ENCODE results near the gene DPEP2.
"Not testable (repeated sequence)": the region's sequence is repeated elsewhere in the genome, so short reads cannot be mapped to it uniquely, and the experiment has no call there.

Gene DPEP2, protein sequence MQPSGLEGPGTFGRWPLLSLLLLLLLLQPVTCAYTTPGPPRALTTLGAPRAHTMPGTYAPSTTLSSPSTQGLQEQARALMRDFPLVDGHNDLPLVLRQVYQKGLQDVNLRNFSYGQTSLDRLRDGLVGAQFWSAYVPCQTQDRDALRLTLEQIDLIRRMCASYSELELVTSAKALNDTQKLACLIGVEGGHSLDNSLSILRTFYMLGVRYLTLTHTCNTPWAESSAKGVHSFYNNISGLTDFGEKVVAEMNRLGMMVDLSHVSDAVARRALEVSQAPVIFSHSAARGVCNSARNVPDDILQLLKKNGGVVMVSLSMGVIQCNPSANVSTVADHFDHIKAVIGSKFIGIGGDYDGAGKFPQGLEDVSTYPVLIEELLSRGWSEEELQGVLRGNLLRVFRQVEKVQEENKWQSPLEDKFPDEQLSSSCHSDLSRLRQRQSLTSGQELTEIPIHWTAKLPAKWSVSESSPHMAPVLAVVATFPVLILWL

DNA sequence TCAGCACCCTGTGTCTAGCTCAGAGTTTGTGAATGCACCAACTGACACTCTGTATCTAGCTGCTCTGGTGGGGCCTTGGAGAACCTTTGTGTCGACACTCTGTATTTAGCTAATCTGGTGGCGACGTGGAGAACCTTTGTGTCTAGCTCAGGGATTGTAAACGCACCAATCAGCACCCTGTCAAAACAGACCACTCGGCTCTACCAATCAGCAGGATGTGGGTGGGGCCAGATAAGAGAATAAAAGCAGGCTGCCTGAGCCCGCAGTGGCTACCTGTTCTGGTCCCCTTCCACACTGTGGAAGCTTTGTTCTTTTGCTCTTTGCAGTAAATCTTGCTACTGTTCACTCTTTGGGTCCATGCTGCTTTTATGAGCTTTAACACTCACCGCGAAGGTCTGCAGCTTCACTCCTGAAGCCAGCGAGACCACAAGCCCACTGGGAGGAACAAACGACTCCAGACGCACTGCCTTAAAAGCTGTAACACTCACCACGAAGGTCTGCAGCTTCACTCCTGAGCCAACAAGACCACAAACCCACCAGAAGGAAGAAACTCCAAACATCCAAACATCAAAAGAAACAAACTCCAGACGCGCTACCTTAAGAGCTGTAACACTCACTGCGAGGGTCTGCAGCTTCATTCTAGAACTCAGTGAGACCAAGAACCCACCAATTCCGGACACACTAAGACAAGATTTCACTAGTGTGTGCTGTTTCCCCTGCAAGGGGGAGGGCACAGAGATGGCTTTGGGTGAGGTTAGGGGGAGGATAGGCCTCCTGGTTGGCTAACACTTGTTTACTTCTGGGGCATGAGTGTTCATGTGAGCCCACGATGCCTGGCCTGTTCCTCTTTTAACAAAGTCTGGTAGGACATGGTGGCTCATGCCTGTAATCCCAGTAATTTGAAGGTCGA lies at the start of gene DPEP2:
DPEP2 (minus strand) TSS at position 706 of the 910 bp plus-strand sequence. CDS start 6,272 bp downstream, outside the sequence.
- DNase-seq = not testable (repeated sequence)

DNA sequence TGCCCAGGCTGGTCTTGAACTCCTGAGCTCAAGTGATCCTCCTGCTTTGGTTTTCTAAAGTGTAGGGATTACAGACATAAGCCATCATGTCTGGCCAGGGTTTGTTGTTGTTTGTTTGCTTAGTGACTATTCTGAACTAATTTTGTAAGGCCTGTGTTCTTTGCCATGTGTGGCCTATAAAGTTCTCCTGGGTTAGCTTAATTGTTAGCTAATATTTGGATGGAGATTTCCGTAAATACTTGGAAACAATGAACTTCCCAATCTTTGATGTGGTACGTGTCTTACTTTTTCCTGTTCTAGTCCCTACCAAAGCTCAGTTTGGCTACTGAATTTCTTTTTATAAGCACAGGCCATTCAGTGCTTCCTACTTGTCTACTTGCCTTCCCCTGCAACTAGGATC lies 48.7 kb upstream of the DPEP2 start:
- no peak for DNase-seq

DNA sequence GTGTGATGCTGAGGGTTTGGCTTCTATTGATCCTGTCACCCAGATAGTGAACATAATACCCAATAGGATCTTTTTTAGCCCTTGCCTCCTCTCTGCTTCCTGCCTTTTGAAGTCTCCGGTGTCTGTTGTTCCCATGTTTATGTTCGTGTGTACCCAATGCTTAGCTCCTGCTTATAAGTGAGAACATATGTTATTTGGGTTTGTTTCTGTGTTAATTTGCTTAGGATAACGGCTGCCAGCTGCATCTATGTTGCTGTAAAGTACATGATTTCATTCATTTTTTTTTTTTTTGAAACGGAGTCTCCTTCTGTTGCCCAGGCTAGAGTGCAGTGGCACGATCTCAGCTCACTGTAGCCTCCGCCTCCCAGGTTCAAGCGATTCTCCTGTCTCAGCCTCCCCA lies 46.8 kb upstream of the DPEP2 start:
- DNase-seq = peak; percentile 77

DNA sequence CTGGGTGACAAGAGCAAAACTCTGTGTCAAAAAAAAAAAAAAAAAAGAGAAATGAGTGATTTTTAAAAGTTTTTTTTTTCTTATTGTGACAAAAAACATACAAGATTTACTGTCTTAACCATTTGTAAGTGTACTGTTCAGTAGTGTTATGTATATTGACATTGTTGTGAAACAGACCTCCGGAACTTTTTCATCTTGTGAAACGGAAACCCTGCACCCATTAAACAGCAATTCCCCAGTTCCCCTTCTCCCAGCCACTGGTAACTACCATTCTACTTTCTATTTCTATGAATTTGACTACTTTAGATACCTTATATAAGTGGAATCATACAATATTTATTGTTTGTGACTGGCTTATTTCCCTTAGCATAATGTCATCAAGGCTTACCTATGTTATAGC lies 42.5 kb upstream of the DPEP2 start:
- no peak for DNase-seq

DNA sequence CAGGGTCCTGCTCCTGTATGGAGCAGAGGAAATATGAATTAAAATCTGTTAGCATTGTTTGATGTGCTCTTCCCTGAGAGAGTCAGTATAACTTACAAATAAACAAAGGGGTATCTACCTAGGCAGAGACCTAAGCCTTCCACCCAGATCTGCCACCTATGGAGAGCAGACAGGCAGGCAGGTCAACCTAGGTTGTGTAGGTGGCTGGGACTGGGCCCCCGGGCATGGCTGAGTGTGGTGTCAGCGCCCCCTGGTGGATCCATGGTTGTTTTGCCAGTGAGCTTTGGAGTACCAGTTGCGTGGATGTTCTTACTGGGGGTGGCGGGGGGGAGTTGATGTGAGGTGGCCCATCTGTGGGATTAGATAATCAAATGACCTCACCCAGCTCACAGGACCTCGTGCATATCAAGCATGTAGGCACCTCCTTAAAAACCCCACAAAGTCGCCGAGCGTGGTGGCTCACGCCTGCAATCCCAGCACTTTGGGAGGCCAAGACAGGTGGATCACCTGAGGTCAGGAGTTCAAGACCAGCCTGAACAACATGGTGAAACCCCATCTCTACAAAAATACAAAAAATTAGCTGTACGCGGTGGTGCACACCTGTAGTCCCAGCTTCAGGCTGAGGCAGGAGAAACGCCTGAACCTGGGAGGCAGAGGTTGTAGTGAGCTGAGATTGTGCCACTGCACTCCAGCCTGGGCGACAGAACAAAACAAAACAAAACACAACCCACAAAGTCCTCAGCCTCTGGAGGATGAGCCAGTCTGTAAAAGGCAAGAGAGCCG lies 41.4 kb upstream of the DPEP2 start:
- DNase-seq = peak; percentile 84

DNA sequence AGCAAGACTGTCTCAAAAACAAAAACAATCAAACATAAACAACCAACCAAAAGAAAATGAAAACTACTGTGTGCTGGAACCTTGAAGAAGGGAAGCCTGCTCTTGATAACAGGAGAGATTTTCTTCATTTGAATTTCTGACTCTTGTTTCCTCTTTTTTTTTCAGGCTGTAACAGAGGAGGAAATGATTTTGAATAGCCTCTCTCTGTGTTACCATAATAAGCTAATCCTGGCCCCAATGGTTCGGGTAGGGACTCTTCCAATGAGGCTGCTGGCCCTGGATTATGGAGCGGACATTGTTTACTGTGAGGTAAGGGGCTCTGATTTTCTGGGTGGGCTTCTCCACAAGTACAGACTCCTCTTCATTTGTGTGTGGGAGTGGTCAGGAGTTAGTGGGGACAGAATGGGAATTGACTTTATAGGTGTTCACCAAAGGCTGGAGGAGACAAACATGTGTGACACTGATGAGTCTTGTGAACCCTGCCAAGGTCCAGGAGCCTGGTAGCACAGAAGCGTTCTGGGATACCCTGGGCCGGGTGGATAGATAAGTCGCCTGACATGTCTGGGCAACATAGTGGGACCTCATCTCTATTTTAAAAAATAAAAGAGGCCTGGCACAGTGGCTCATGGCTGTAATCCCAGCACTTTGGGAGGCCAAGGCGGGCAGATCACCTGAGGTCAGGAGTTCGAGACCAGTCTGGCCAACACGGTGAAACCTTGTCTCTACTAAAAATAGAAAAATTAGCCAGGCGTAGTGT lies 38.7 kb upstream of the DPEP2 start:
- no peak for DNase-seq

DNA sequence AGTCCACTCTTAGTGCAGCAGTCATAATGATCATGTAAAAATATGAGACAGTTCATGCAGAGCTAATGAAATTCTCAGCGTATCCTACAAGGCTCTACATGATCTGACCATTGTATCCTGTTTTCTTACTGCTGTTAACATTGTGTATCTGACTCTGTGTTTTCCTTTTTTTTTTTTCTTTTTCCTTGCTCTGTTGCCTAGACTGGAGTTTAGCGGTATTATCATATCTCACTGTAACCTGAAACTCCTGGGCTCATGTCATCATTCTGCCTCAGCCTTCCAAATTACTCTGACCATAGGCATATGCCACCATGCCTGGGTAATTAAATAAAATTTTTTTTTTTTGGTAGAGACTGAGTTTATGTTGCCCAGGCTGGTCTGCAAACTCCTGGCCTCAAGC lies 35.9 kb upstream of the DPEP2 start:
- no peak for DNase-seq

DNA sequence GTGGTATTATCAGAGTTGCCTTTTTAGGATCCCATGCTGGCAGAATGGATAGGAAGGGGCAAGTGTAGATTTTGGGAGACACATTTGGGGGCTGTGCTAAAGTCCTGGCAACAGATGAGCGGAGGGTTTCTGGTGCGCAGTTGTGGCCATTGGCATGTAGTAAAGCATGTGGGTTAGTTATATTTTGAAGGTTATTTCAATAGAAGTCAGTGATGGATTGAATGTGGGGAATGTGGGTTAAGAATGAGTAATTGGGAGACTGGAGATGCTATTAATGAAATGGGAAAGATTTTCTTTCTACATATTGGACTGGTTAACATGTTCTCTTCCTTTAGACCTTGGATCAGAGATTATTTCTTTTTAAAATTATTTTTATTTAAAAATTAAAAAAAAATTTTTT lies 33.8 kb upstream of the DPEP2 start:
- no peak for DNase-seq

DNA sequence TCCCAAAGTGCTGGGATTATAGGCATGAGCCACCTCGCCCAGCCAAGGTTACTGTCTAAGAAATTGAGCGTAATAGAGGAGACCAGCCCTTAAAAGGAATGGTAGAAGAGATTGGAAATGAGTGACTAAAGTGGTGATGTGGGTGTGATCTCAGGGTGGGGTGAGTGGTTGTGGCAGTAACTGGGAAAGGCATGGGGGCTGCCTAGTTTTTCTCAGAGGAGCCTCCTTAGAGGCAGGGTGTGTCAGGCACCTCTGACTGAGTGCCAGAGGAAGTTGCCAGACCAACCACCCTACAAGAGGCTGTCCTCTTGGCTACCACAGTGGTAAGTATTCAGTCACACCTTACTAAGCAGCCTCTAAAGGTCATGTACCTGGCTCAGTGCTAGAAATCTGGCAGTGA lies 32.7 kb upstream of the DPEP2 start:
- DNase-seq = no peak

DNA sequence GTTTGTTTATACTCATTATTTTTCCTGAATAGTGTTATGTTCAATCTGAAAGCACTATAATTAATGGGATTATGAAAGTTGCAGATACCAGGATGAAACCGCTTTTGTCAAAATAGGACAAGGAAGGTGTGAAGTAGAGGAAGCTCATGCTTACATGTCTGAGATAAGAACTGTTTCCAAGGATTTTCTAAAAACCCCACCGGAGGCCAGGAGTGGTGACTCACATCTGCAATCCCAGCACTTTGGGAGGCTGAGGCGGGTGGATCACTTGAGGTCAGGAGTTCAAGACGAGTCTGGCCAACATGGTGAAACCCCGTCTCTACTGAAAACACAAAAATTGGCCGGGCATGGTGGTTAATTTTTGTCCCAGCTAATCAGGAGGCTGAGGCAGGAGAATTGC lies 30.8 kb upstream of the DPEP2 start:
- DNase-seq = not testable (repeated sequence)

DNA sequence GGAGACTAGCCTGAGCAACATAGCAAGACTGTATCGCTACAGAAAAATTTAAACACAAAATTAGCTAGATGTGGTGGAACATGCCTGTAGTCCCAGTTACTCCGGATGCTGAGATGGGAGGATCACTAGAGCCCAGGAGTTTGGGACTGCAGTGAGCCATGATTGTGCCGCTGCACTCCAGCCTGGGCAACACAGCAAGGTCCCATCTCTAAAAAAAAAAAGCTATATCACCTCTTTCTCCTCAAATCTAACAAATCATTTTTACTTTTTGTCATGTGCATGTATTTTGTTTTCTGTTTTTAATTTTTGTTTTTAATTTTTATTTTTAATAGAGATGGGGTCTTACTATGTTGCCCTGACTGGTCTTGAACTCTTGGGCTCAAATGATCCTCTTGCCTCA lies 29.7 kb upstream of the DPEP2 start:
- no peak for DNase-seq

DNA sequence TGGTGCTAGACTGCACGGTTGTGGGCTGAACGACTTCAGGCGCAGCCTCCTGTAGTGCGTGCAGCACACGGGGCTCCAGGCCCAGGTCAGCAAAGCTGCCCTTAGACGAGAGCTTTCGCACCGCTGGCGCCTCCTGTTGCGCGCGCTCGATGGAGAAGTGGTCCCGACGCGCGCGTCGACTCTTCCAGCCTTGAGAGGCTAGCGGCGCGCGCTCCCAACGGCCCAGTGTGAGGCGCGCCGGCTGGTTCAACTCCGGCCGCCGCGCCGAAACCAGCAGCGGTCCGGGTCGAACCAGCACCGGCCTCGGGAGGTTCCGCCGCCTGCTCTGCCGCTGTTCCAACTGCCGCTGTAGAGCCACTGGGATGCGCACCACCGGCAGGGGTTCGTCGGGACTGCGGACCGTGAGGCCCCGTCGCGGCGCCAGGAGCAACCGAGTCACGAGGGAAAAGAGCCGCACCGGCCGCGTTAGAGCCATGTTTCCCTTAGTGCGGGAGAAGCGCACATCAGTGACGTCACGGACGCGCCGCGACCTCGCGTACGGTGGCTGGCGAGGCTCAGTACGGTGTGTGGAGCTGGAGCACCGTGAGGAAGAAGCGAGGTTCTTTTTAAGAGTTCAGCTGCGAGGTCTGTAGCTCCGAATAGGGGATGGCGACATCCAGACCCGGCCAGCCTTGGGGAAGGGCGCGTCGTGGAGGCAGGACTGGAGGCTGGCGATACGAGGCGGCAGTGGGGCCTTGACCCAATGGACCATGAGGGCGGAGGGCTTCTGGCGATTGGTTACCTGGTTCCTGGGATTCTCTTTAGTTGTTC lies 23.6 kb upstream of the DPEP2 start, which contains the start of the genes DDX28 and DUS2:
DDX28 (minus strand) TSS at position 505 of the 810 bp plus-strand sequence; CDS start at position 475, 30 bp downstream.
DUS2 (plus strand) TSS at position 557 of the 810 bp plus-strand sequence. CDS start 14,740 bp downstream, outside the sequence.
- peak; percentile 89 for DNase-seq

DNA sequence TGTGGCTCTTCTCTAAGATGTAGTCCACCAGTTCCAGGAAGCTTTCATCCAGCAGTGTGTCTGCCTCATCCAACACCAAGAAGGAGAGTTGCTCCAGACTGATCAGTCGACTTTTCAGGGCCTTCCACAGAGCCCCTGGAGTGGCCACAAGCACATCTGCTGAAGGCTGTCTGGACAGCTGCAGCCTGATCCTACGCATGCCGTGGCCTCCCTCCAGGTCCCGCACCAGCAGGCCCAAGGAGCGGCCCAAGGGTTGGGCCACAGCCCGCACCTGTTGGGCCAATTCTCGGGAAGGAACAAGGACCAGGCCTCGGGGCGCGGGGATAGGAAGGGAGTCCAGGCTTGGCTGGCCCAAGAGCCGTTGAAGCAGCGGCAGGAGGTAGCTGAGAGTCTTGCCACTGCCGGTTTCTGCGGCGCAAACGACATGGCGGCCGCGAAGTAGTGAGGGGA lies 23.0 kb upstream of the DPEP2 start:
- DNase-seq = no peak

DNA sequence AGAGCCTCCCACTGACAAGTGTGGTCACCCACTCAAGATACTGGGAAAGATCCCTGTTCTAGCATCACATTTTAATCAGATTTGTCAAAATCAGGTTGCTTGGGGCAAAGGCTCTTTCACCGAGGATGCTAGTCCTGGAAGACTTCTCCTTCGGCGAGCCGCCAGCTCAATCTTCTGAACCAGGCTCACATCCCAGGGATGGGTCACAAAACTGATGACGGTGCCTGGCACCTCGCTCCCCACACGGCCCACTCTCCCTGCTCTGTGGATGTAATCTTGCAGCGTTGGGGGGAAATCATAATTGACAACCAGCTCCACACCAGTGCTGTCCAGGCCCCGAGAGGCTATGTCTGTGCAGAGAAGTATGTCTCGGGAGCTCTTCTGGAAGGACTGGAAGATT lies 22.2 kb upstream of the DPEP2 start:
- no peak for DNase-seq

DNA sequence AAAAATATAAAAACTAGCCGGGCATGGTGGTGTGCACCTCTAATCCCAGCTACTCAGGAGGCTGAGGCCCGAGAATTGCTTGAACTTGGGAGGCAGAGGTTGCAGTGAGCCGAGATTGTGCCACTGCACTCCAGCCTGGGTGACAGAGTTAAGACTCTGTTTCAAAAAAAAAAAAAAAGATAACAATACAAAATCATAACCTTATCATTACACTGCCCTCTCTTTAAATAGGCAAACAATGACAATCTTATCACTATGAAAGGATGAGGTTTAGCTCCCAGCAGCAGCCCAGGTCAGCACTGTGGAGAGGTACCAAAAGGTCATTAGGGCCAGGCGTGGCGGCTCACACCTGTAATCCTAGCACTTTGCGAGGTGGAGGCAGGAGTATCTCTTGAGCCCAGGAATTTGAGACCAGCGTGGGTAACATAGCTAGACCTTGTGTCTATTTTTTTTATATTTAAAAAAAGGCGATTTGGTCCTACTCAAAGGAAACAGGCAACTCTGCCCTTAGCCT lies 19.9 kb upstream of the DPEP2 start:
- no peak for DNase-seq

DNA sequence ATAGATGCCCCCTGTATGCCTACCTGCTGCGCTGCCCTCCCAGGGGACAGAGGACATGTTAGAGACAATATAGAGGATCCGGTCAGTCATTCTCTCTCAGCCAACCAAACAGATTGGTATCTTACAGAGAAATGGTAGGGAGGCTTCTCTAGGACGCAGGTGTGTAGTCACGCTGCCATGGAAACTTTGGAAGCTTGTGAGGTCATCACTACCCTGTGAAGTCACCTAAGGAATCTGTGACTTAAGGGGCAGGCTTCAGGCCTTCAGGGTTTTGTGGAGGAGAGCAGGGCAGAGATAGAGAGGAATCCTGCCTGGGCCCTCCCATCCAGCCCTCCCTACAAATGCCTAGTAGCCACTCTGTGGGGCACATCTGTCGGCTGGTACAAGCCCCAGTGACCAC lies 16.4 kb upstream of the DPEP2 start, which contains the start of gene DPEP2NB:
DPEP2NB (minus strand) TSS at position 231 of the 400 bp plus-strand sequence; CDS start at position 90, 141 bp downstream.
- DNase-seq = no peak

DNA sequence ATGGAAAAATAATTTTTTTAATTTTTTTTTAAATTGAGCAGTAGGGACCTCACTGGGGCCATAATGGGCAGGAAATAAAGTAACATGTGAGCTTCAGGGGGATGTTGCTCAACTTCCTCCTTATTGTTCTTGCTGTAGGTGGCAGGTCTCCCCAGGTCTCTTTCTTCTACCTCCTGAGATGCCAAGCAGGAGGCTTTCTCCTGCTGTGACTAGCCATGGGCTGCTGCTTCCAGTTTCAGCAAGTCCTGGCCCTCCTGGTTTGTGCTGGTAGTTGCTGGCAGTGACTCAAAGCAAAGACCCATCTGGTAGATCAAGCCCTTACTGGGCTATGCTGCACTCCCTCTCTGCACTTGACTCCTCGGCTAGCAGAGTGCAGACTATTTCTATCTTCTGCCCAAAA lies 14.2 kb upstream of the DPEP2 start:
- no peak for DNase-seq

DNA sequence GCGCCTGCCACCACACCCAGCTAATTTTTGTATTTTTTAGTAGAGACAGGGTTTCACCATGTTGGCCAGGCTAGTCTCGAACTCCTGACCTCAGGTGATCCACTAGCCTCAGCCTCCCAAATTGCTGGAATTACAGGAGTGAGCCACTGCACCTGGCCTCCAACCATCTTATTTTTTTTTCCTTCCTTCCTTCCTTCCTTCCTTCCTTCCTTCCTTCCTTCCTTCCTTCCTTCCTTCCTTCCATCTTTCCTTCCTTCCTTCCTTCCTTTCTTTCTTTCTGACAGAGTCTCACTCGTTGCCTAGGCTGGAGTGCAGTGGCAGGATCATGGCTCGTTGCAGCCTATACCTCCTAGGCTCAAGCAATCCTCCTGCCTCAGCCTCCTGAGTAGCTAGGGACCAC lies 10.6 kb upstream of the DPEP2 start:
- DNase-seq = not testable (repeated sequence)

DNA sequence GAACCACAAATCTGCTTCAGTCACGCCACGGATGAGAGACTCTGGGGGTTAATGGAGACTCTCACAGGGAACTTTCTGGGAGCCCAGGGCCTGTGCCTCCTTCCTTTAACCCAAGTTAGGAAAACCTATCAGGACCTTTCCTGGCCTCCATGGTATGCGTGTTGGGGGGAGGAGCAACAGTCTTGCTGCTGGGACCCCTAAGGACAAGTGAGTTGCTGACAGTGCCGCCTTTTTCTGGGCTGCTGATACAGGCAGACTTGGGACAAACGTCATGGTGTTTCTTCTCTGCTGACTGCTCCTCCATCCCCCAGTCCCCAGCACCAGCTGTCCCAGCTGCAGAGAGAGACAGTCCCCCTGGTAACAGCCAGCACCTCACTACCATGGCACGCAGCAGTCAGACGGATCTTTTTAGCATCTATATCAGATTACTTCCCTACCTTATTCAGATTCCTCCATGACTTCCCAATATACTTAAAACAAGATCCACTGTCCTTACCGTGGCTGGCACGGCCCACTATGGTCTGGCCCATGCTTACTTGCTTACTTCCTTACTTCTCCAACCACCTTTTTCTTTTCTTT lies 10.0 kb upstream of the DPEP2 start:
- DNase-seq = no peak

DNA sequence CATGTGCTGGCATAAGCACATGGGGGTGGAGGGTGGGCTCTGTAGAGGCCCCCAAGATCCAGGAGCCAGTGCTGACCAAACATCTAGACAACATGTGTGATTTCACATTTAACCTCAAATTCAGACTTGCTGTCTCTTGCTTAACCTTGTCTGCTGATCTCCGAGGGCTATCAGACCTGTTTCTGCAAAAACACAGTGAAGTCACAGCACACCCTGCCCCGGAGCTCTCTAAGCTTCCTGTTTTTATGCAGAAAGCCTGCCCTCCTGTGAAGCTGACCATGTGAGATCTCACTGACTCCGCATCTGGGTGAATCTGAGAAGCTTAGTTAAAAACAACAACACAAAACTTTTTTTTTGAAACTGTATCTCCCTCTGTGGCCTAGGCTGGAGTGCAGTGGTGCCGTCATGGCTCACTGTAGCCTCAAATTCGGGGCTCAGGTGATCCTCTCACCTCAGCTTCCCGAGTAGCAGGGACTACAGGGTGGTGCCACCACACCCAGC lies 6.6 kb upstream of the DPEP2 start:
- no peak for DNase-seq

All from NCI-H82 (cell line).